KMS-11 (cell line): Measurements from ENCODE around the gene FLNB.

Source experiments
- H2AFZ ChIP-seq: fragments of 200-600 bp; sonication (generic); 2 replicates; pipeline ENCODE4 v1.6.1; 2016; ENCODE audit warnings: antibody characterized with exemption, mixed run types, low read depth
- H3K27ac ChIP-seq: fragments of 200-600 bp; sonication (generic); 2 replicates; pipeline ENCODE4 v1.6.1; 2016; ENCODE audit warnings: mild to moderate bottlenecking, mixed run types
- H3K27me3 ChIP-seq: fragments of 200-600 bp; sonication (generic); 2 replicates; pipeline ENCODE4 v1.6.1; 2017; ENCODE audit warnings: mild to moderate bottlenecking, low read depth, mixed run types, moderate library complexity; ENCODE audit not compliant: insufficient read depth
- H3K36me3 ChIP-seq: fragments of 200-600 bp; sonication (generic); 2 replicates; pipeline ENCODE4 v1.6.1; 2017; ENCODE audit warnings: mild to moderate bottlenecking, mixed run types; ENCODE audit not compliant: insufficient read depth
- H3K4me1 ChIP-seq: fragments of 200-600 bp; sonication (generic); 2 replicates; pipeline ENCODE4 v1.6.1; 2016; ENCODE audit warnings: mild to moderate bottlenecking, low read depth, mixed run types; ENCODE audit not compliant: poor library complexity, severe bottlenecking
- H3K4me2 ChIP-seq: fragments of 200-600 bp; sonication (generic); 2 replicates; pipeline ENCODE4 v1.7.0; 2016; ENCODE audit warnings: mild to moderate bottlenecking, mixed run types
- H3K4me3 ChIP-seq: fragments of 200-600 bp; sonication (generic); IDR thresholded peaks from 2 replicates; pipeline ENCODE4 v1.6.1; 2017; ENCODE audit warnings: low read depth, low read length, mixed read lengths; ENCODE audit not compliant: insufficient read depth
- H3K79me2 ChIP-seq: fragments of 200-600 bp; sonication (generic); 2 replicates; pipeline ENCODE4 v1.6.1; 2016; ENCODE audit warnings: low read depth, mixed run types; ENCODE audit not compliant: insufficient read depth
- H3K9ac ChIP-seq: fragments of 200-600 bp; sonication (generic); 2 replicates; pipeline ENCODE4 v1.6.1; 2016; ENCODE audit warnings: mild to moderate bottlenecking, mixed run types
- H4K20me1 ChIP-seq: fragments of 200-600 bp; sonication (generic); 2 replicates; pipeline ENCODE4 v1.6.1; 2016; ENCODE audit warnings: mild to moderate bottlenecking, mixed run types; ENCODE audit not compliant: insufficient read depth
- TF ChIP-seq, protein P1 (sequence below): fragments of 200-600 bp; sonication (generic); conservative IDR thresholded peaks from 2 replicates; pipeline ENCODE4 v1.6.1; 2017; ENCODE audit warnings: low read depth, mild to moderate bottlenecking, antibody characterized with exemption, low read length, moderate library complexity, mixed read lengths

Gene FLNB

DNA sequence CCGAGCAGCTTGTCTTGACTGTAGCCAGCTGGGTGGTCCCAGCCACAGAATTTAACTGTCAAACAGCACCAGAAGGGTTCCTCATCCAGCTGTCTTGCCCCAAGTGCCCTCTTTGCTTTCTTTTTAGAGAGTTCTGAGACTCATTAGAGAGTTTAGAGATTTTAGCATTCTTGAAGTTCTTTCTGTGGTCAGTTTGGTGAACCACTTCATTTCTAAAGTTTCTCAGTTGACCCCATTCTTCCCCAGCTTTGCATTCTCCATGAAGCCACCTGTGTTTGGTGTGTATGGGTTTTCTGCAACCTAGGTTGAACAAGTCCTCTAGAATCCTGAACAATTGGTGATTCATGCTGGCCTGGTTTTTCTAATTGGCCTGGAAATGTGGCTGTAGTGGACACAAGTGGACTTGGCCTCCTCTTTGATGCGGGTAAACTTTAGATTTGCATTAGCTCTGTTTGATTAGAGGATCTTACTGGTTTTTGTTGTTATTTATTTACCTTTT lies 33.7 kb downstream of the FLNB start:
- no peak overlapping the region for H3K4me3 ChIP-seq
- H3K4me1 ChIP-seq, result peaks cover 68% of the 10 kb centered on the region
- no peaks in the 10 kb centered on the region for H3K36me3 ChIP-seq
- no peak overlapping the region for H3K9ac ChIP-seq
- H4K20me1 ChIP-seq, result 0 out of 2 replicates have a peak, but pooled peaks cover 3% of the 10 kb centered on the region
- H3K27ac ChIP-seq, result 0 out of 2 replicates have a peak overlapping the region, but pooled peaks have one; percentile 22
- no peak overlapping the region for H2AFZ ChIP-seq
- peaks cover 9% of the 10 kb centered on the region; the same call in 1 of the 2 replicates for H3K27me3 ChIP-seq
- H3K79me2 ChIP-seq, result no peaks in the 10 kb centered on the region
- TF ChIP-seq, protein P1, sequence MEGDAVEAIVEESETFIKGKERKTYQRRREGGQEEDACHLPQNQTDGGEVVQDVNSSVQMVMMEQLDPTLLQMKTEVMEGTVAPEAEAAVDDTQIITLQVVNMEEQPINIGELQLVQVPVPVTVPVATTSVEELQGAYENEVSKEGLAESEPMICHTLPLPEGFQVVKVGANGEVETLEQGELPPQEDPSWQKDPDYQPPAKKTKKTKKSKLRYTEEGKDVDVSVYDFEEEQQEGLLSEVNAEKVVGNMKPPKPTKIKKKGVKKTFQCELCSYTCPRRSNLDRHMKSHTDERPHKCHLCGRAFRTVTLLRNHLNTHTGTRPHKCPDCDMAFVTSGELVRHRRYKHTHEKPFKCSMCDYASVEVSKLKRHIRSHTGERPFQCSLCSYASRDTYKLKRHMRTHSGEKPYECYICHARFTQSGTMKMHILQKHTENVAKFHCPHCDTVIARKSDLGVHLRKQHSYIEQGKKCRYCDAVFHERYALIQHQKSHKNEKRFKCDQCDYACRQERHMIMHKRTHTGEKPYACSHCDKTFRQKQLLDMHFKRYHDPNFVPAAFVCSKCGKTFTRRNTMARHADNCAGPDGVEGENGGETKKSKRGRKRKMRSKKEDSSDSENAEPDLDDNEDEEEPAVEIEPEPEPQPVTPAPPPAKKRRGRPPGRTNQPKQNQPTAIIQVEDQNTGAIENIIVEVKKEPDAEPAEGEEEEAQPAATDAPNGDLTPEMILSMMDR, result no peak
- H3K4me2 ChIP-seq, result peak overlapping the region; percentile 86

DNA sequence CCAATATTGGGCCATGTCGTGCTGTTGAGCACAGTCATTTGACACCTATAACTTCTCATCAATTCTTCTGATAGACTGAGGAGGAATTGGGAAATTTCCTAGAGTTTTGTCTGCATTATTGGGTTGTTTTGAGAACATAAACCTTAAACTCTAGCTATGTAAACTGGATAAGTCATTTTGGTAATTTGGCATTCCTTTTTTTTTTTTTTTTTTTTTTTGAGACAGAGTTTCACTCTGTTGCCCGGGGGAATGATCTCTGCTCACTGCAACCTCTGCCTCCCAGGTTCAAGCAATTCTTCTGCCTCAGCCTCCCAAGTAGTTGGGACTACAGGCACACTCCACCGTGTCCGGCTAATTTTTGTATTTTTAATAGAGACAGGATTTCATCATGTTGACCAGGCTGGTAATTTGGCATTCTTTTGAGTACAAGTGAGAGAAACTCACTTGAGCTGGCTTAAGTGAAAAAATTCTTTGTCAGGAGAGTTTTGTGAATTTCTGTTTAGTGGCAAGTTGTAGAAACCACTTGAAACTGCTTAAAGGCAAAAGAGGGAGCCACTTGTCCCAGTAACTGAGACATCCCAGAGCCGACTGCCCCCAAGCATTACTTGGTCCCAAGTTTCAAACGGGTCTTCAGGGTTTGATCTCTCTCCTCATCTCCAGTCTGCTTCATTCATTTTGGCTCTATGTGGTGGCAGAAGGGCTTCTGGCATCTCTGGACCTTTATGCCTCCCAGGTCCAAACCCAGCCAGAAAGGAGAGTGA lies 34.9 kb downstream of the FLNB start:
- peak overlapping the region; percentile 34; the same call in 1 of the 2 replicates for H3K4me2 ChIP-seq
- no peaks in the 10 kb centered on the region for H3K36me3 ChIP-seq

DNA sequence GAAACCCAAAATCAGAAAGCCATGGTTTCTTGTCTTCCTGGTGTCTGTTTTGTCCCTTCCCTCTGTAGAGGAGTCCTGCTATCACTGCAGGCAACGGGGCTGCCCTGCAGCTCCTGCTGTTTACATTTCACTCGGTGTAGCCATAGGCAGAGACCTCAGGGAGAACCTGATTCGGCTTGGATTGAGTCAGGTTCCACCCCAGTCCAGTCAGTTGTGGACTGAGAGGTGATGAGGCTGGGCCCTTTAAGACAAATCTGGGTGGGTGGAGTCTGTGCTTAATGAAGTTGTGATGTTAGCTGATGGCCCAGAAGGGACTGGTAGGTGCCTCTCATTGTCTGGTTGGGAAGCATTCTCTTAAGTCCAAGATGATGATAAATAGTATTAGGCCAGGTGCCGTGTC lies 35.7 kb downstream of the FLNB start:
- Histone ChIP-seq H3K9ac (no peak overlapping the region), H3K4me1 (peaks cover 53% of the 10 kb centered on the region), H3K27me3 (peaks cover 3% of the 10 kb centered on the region; the same call in 1 of the 2 replicates), H4K20me1 (0 out of 2 replicates have a peak, but pooled peaks cover 3% of the 10 kb centered on the region), H2AFZ (no peak overlapping the region), H3K36me3 (no peaks in the 10 kb centered on the region), H3K27ac (no peak overlapping the region), H3K4me2 (no peak overlapping the region), H3K79me2 (no peaks in the 10 kb centered on the region), H3K4me3 (no peak overlapping the region)
- TF ChIP-seq, protein P1, result no peak

More for the DNA sequence above, 34.9 kb downstream of the FLNB start:
- TF ChIP-seq, protein P1, result no peak
- peaks cover 9% of the 10 kb centered on the region; the same call in 1 of the 2 replicates for H3K27me3 ChIP-seq
- no peak overlapping the region for H3K9ac ChIP-seq
- H3K4me1 ChIP-seq, result peaks cover 60% of the 10 kb centered on the region
- 0 out of 2 replicates have a peak, but pooled peaks cover 3% of the 10 kb centered on the region for H4K20me1 ChIP-seq
- H2AFZ ChIP-seq, result no peak overlapping the region
- H3K79me2 ChIP-seq, result no peaks in the 10 kb centered on the region
- no peak overlapping the region for H3K27ac ChIP-seq
- H3K4me3 ChIP-seq, result no peak overlapping the region

DNA sequence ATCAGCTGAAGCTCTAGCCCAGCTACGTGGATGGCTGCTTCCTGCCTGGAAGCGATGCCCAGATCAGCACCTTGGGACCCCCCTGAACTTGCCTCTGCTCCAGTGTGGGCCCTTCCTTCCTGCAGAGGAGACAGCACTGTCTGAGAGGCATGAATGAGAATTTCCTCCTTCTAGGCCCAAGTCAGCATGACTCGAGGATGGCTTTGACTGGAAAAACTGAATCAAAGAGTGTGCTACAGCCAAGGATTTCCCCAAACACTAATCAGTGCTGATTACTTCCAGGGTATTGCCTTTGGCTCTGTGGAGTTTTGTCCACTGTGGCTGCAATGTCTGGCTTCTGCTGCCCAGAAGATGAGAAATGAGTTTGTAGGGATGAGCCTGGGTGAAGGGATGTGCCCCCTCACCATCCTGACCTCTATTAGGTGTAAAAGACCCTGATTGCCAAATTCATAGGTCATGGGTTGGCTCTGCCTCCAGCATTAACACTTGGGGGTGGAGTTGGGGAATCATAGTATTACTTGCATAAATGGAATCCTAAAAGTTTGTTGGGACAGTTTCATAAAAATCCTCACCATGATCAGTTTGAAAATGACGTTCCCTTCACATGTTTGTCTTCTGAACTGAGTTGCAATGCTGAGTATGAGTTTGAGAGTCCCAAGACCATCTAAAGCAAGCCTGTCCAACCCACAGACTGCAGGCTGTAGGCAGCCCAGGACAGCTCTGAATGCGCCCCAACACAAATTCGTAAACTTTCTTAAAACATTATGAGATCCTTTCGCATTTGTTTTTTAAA lies 36.7 kb downstream of the FLNB start:
- Histone ChIP-seq H3K4me3 (no peak overlapping the region), H3K36me3 (no peaks in the 10 kb centered on the region), H4K20me1 (0 out of 2 replicates have a peak, but pooled peaks cover 3% of the 10 kb centered on the region), H3K79me2 (no peaks in the 10 kb centered on the region), H3K4me2 (no peak overlapping the region), H3K27me3 (no peaks in the 10 kb centered on the region; the same call in 1 of the 2 replicates), H3K27ac (no peak overlapping the region), H3K4me1 (peaks cover 44% of the 10 kb centered on the region), H3K9ac (no peak overlapping the region), H2AFZ (no peak overlapping the region)
- TF ChIP-seq, protein P1, result no peak
